Liver (tissue), 9 donors: ENCODE results near the gene SRPK1. TPM values are rescaled to one million over a fixed set of nuclear protein-coding genes. Genes with fewer than 3 reads are reported as not detected.

ENCODE experiments used
- DNase-seq: peaks from one replicate; pipeline ENCODE4 v3.0.0-alpha.2; 2017; ENCODE audit warnings: low spot score
- H3K27ac ChIP-seq, 2 donors: one replicate each; pipeline ENCODE4 v1.7.0; 2013; ENCODE audit warnings: inconsistent platforms in 2 of 2, low read length in 2 of 2, control low read depth in 1 of 2, low read depth in 1 of 2, mild to moderate bottlenecking in 1 of 2
- H3K27me3 ChIP-seq, 4 donors: one replicate each; pipeline versions ENCODE4 v1.6.1 to v1.7.0; 2013; ENCODE audit warnings: low read length in 3 of 4, inconsistent platforms in 1 of 4, mild to moderate bottlenecking in 1 of 4, moderate library complexity in 1 of 4; ENCODE audit not compliant: control insufficient read depth in 4 of 4, insufficient read depth in 4 of 4
- H3K36me3 ChIP-seq, 4 donors: one replicate each; pipeline versions ENCODE4 v1.6.1 to v1.7.0; 2013; ENCODE audit warnings: low read length in 3 of 4, mild to moderate bottlenecking in 3 of 4, low read depth in 1 of 4, moderate library complexity in 1 of 4; ENCODE audit not compliant: control insufficient read depth in 4 of 4, insufficient read depth in 3 of 4
- H3K4me1 ChIP-seq, 4 donors: one replicate each; pipeline versions ENCODE4 v1.6.1 to v1.7.0; 2013; ENCODE audit warnings: low read length in 3 of 4, mild to moderate bottlenecking in 3 of 4, moderate library complexity in 1 of 4; ENCODE audit not compliant: control insufficient read depth in 4 of 4, insufficient read depth in 4 of 4
- H3K4me3 ChIP-seq, 3 donors: one replicate each; pipeline versions ENCODE4 v1.6.1 to v1.7.0; 2013; ENCODE audit warnings: low read length in 3 of 3, control low read depth in 1 of 3, low read depth in 1 of 3, mild to moderate bottlenecking in 1 of 3
- H3K9ac ChIP-seq, 2 donors: one replicate each; pipeline ENCODE4 v1.7.0; 2013; ENCODE audit warnings: low read length in 2 of 2, mild to moderate bottlenecking in 2 of 2, moderate library complexity in 2 of 2, control low read depth in 1 of 2, low read depth in 1 of 2
- H3K9me3 ChIP-seq, 4 donors: one replicate each; pipeline versions ENCODE4 v1.6.1 to v1.7.0; 2013; ENCODE audit warnings: low read length in 3 of 4; ENCODE audit not compliant: control insufficient read depth in 4 of 4
- FOXA1 ChIP-seq: IDR thresholded peaks from 2 replicates; pipeline ENCODE4 v1.6.1; 2016; ENCODE audit warnings: antibody characterized with exemption
- GABPA ChIP-seq, 2 donors: IDR thresholded peaks in 1 of 2; conservative IDR thresholded peaks in 1 of 2; 2 replicates each; pipeline ENCODE4 v1.6.1; 2016; ENCODE audit warnings: antibody characterized with exemption in 2 of 2, mild to moderate bottlenecking in 1 of 2, moderate library complexity in 1 of 2
- HNF4A ChIP-seq, 2 donors: conservative IDR thresholded peaks; 2 replicates each; pipeline ENCODE4 v1.6.1; 2016; ENCODE audit warnings: antibody characterized with exemption in 2 of 2, mild to moderate bottlenecking in 2 of 2
- HNF4G ChIP-seq: IDR thresholded peaks from 2 replicates; pipeline ENCODE4 v1.6.1; 2016; ENCODE audit warnings: antibody characterized with exemption
- JUND ChIP-seq, 2 donors: IDR thresholded peaks; 2 replicates each; pipeline ENCODE4 v1.6.1; 2016; ENCODE audit warnings: antibody characterized with exemption in 2 of 2
- RAD21 ChIP-seq, 2 donors: IDR thresholded peaks; 2 replicates each; pipeline ENCODE4 v1.6.1; 2016; ENCODE audit warnings: antibody characterized with exemption in 2 of 2, mild to moderate bottlenecking in 2 of 2
- TAF1 ChIP-seq: conservative IDR thresholded peaks from 2 replicates; pipeline ENCODE4 v1.6.1; 2016; ENCODE audit warnings: antibody characterized with exemption, mild to moderate bottlenecking
- YY1 ChIP-seq: IDR thresholded peaks from 2 replicates; pipeline ENCODE4 v1.6.1; 2016; ENCODE audit warnings: antibody characterized with exemption, mild to moderate bottlenecking
- WGBS: extraction: QIAGEN DNeasy Blood & Tissue Kit; methylation state at CpG from one replicate; pipeline ENCODE4 v1.1.7; 2013; 5-methylcytosine and 5-hydroxymethylcytosine counted together
- polyA plus RNA-seq, 2 donors: library from polyadenylated mRNA; stranded (reverse) in 1 of 2; unstranded in 1 of 2; fragments of 200-250 nt in 1 of 2; fragments of >200 nt in 1 of 2; fragmentation: Nextera tagmentation in 1 of 2; extraction: Ambion mirVana in 1 of 2; gene quantifications; one replicate each; pipeline versions ENCODE4 v1.2.1 to v1.2.3, GENCODE V29; 2013 to 2015
- total RNA-seq, 2 donors: library from RNA; depleted of rRNA; stranded (reverse); fragments of >200 nt; gene quantifications; one replicate each; pipeline ENCODE4 v1.2.3, GENCODE V29; 2014
- TF ChIP-seq, protein P1 (sequence below): IDR thresholded peaks from 2 replicates; pipeline ENCODE4 v1.6.1; 2016; ENCODE audit warnings: antibody characterized with exemption, mild to moderate bottlenecking
- donor health status: healthy.
- donor health status: healthy.
- donor health status: healthy.
- donor health status: healthy.
- donor health status: healthy.

The SRPK1 gene
- total and polyA plus RNA-seq, 4 donors: 11.9 to 41.2 (median 32.9) TPM

DNA sequence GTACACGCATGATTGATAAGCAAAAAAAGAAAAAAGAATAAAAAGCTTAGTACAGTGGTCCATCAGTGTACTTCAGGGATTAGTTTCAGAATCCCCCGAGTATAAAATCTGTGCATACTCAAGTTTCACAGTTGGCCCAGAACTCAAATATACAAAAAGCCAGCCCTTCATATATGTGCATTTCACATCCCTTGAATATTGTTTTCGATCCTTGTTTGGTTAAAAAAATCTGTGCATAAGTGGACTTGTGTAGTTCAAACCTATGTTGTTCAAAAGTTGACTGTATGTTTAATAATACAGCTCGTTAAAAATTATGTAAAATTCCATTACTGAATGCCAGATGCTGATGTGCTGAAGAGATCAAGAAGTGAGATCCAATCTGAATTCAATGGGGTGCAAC, 61.5 kb downstream of the SRPK1 start:
- 97% methylated on average over 4 of the region's 4 CpGs for WGBS
- Histone ChIP-seq H3K4me3 (no peak overlapping the region), H3K27me3 (no peaks in the 10 kb centered on the region), H3K9ac (no peak overlapping the region), H3K27ac (no peak overlapping the region), H3K4me1 (no peaks in the 10 kb centered on the region), H3K9me3 (no peaks in the 10 kb centered on the region), H3K36me3 (peaks cover 8 to 25% (median 16%) of the 10 kb centered on the region in 4 donors)
- TF ChIP-seq, protein P1, sequence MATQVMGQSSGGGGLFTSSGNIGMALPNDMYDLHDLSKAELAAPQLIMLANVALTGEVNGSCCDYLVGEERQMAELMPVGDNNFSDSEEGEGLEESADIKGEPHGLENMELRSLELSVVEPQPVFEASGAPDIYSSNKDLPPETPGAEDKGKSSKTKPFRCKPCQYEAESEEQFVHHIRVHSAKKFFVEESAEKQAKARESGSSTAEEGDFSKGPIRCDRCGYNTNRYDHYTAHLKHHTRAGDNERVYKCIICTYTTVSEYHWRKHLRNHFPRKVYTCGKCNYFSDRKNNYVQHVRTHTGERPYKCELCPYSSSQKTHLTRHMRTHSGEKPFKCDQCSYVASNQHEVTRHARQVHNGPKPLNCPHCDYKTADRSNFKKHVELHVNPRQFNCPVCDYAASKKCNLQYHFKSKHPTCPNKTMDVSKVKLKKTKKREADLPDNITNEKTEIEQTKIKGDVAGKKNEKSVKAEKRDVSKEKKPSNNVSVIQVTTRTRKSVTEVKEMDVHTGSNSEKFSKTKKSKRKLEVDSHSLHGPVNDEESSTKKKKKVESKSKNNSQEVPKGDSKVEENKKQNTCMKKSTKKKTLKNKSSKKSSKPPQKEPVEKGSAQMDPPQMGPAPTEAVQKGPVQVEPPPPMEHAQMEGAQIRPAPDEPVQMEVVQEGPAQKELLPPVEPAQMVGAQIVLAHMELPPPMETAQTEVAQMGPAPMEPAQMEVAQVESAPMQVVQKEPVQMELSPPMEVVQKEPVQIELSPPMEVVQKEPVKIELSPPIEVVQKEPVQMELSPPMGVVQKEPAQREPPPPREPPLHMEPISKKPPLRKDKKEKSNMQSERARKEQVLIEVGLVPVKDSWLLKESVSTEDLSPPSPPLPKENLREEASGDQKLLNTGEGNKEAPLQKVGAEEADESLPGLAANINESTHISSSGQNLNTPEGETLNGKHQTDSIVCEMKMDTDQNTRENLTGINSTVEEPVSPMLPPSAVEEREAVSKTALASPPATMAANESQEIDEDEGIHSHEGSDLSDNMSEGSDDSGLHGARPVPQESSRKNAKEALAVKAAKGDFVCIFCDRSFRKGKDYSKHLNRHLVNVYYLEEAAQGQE: no peak
- TF ChIP-seq RAD21 (IDR thresholded peaks at IDR 0.05) (no peak), YY1 (no peak)
- no peak for DNase-seq

DNA sequence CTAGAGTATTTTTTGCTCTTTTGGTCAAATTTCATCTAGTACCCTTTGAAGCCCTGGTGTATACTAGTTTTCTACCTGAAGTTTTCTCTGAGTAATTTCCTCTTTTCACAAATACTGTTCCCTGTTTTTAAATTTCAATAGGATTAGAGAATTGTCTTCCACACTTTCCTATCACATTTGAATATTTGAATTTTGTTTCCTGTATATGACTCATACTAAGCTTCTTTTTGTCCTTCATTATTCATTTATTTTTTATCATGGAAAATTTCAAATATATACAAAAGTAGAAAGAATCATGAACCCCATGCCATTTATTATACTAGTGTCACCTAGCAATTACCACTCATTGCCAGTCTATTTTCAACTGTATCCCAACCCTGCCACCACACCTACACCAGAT, 63.0 kb downstream of the SRPK1 start:
- Histone ChIP-seq H3K36me3 (peaks cover 10 to 27% (median 16%) of the 10 kb centered on the region in 4 donors), H3K4me3 (no peak overlapping the region), H3K9me3 (no peaks in the 10 kb centered on the region), H3K9ac (no peak overlapping the region), H3K27ac (no peak overlapping the region), H3K27me3 (no peaks in the 10 kb centered on the region), H3K4me1 (no peaks in the 10 kb centered on the region)
- no peak for TF ChIP-seq FOXA1
- DNase-seq: no peak

DNA sequence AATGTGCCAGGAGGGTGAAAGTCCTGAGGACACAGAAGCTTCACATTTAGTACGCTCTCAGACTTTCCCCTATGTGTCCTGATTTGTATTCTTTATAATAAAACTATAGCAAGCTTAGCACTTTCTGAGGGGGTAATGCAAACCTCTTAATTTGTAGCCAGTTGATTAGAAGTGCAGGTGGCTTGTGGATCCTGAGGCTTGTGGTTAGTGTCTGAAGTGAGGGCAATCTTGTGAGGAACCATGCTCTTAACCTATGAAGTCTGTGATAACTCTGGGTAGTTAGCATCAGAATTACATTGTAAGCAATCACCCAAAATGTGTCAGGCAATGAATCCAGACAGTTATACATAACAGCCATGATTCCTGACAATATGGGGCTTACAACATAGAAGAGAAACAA, 64.6 kb downstream of the SRPK1 start:
- Histone ChIP-seq H3K9ac (no peak overlapping the region), H3K36me3 (peaks cover 10 to 32% (median 23%) of the 10 kb centered on the region in 4 donors), H3K9me3 (no peaks in the 10 kb centered on the region), H3K4me3 (no peak overlapping the region), H3K27ac (no peak overlapping the region), H3K4me1 (no peaks in the 10 kb centered on the region), H3K27me3 (no peaks in the 10 kb centered on the region)
- DNase-seq: no peak
- 100% methylated on average over 1 of the region's 1 CpG for WGBS
- TF ChIP-seq, protein P1: no peak
- no peak for TF ChIP-seq GABPA (IDR thresholded peaks at IDR 0.05 in 1 of 2, conservative IDR thresholded peaks at IDR 0.05 in 1 of 2)
- no peak for TF ChIP-seq HNF4A (conservative IDR thresholded peaks at IDR 0.05)
- TF ChIP-seq YY1: no peak
- no peak for TF ChIP-seq RAD21 (IDR thresholded peaks at IDR 0.05)
- TF ChIP-seq TAF1: no peak
- no peak for TF ChIP-seq HNF4G
- TF ChIP-seq JUND (IDR thresholded peaks at IDR 0.05): no peak
